B cell (primary cell): Measurements from ENCODE around the gene IFIT2.

ENCODE experiments used
- CTCF ChIP-seq: fragments of 200-600 bp; IDR thresholded peaks from one replicate; pipeline ENCODE4 v1.8.0; 2022; ENCODE audit warnings: antibody characterized with exemption, mild to moderate bottlenecking
- EZH2 ChIP-seq: IDR thresholded peaks from 2 replicates; pipeline ENCODE4 v1.6.1; 2012; ENCODE audit warnings: borderline replicate concordance, low read depth, mild to moderate bottlenecking, moderate library complexity, low read length; ENCODE audit not compliant: insufficient read depth, poor library complexity, severe bottlenecking

DNA sequence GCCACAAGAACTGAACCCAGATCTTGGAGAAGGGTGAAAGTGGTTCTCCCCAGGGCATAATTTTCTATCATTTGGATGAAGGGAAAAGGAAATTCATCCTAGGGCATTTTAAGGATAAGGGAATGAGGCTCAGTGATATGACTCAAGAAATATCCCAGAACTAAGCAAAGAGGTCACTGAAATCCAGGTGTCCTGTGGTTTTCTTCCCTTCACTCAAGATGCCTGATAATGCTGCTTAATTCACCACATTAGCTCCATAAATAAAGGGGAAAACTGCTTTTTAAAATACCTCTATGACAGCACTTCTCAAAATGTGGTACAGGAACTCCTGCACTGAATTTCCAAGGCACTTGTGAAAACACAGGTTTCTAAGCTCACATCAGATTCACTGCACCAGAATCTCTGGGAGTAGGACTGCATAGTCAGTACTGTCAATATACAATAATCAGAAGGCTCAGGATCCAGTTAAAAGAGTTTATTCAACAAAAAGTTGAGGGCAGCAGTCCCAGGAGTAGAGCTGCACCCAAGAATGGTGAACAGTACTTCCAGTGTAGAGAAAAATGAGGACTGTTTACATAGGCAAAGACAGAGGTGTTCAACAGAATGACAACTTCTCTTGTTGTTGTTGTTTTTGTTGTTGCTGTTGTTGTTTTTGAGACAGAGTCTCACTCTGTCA is 28.8 kb downstream of the IFIT2 start:
- no peak for TF ChIP-seq CTCF
- TF ChIP-seq EZH2, result no peak
